ENCODE measurements around the gene GRAMD2B. TPM values are rescaled to one million over a fixed set of nuclear protein-coding genes. Genes with fewer than 3 reads are reported as not detected.

The GRAMD2B gene
- total RNA-seq, 1 donor from 2014 or later, result 15.0 TPM

- peak in 1 of 2 experiments; percentile 43 for DNase-seq (ENCODE audit: low spot score in 2 of 2, unreplicated experiment in 2 of 2)
- TF ChIP-seq, protein P1, sequence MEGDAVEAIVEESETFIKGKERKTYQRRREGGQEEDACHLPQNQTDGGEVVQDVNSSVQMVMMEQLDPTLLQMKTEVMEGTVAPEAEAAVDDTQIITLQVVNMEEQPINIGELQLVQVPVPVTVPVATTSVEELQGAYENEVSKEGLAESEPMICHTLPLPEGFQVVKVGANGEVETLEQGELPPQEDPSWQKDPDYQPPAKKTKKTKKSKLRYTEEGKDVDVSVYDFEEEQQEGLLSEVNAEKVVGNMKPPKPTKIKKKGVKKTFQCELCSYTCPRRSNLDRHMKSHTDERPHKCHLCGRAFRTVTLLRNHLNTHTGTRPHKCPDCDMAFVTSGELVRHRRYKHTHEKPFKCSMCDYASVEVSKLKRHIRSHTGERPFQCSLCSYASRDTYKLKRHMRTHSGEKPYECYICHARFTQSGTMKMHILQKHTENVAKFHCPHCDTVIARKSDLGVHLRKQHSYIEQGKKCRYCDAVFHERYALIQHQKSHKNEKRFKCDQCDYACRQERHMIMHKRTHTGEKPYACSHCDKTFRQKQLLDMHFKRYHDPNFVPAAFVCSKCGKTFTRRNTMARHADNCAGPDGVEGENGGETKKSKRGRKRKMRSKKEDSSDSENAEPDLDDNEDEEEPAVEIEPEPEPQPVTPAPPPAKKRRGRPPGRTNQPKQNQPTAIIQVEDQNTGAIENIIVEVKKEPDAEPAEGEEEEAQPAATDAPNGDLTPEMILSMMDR (IDR thresholded peaks at IDR 0.05; ENCODE audit: unreplicated experiment), result no peak
- Mint-ChIP-seq H3K4me3 (peak overlapping the region; percentile 45), H3K27ac (peak overlapping the region; percentile 93), H3K36me3 (no peaks in the 10 kb centered on the region), H3K27me3 (ENCODE audit: low read depth) (no peaks in the 10 kb centered on the region), H3K9me3 (no peaks in the 10 kb centered on the region), H3K4me1 (peaks cover 62% of the 10 kb centered on the region)
Measured at GRCh38 chr5:126519637-126520592, 96.7 kb downstream of the GRAMD2B start.

GRCh38 chr5:126520593-126520953 is 97.4 kb downstream of the GRAMD2B start:
- Mint-ChIP-seq H3K4me3 (peak overlapping the region; percentile 7), H3K27ac (peak overlapping the region; percentile 93), H3K4me1 (peaks cover 59% of the 10 kb centered on the region)

GRCh38 chr5:126521130-126521529 is 97.9 kb downstream of the GRAMD2B start:
- no peak for DNase-seq (ENCODE audit: low spot score in 2 of 2, unreplicated experiment in 2 of 2)
- TF ChIP-seq, protein P1 (IDR thresholded peaks at IDR 0.05; ENCODE audit: unreplicated experiment), result no peak
- no peak overlapping the region for H3K4me3 Mint-ChIP-seq
- H3K27ac Mint-ChIP-seq, result peak overlapping the region; percentile 69
- peaks cover 57% of the 10 kb centered on the region for H3K4me1 Mint-ChIP-seq
- H3K9me3 Mint-ChIP-seq, result no peaks in the 10 kb centered on the region
- no peaks in the 10 kb centered on the region for H3K36me3 Mint-ChIP-seq
- no peaks in the 10 kb centered on the region for H3K27me3 Mint-ChIP-seq (ENCODE audit: low read depth)

More at GRCh38 chr5:126520593-126520953, 97.4 kb downstream of the GRAMD2B start:
- TF ChIP-seq, protein P1 (IDR thresholded peaks at IDR 0.05; ENCODE audit: unreplicated experiment), result no peak
- H3K9me3 Mint-ChIP-seq, result no peaks in the 10 kb centered on the region
- no peaks in the 10 kb centered on the region for H3K36me3 Mint-ChIP-seq
- H3K27me3 Mint-ChIP-seq (ENCODE audit: low read depth), result no peaks in the 10 kb centered on the region
- no peak for DNase-seq (ENCODE audit: low spot score in 2 of 2, unreplicated experiment in 2 of 2)

DNA sequence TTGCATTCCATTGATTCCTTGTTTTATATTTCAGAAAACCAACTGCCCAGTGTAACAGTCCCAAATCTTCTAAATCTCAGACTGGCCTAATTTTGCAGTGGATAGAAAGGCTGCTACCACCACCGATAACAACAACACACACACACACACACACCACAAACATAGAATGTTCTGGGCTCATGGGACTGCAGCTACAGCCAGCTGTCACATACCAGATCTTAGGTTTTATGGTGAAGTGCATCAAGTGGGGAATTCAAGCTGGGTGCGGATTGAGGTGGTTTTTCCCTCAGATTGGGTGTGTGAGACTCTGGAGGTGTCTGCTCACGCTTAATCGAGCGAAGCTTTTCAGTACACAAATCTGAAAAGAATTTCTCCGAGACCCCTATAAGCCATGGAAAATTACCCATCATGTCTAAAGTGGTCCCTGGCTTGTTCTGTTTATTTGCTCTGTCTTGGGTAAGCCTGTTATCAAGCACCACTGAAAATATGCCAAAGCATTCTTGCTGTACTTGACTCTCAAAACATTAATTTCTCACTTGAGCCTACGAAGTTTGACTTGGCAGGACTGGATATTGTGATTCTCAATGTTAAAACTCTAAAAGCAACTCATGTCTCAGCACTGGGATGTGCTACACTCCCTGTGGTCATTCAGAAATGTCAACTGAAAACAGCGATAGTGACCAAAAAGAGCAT is 100.8 kb downstream of the GRAMD2B start:
- H3K4me1 Mint-ChIP-seq, result peaks cover 40% of the 10 kb centered on the region
- peaks cover 11% of the 10 kb centered on the region for H3K9me3 Mint-ChIP-seq
- H3K27ac Mint-ChIP-seq, result peak overlapping the region; percentile 45
- H3K36me3 Mint-ChIP-seq, result no peaks in the 10 kb centered on the region
- TF ChIP-seq, protein P1 (IDR thresholded peaks at IDR 0.05; ENCODE audit: unreplicated experiment), result no peak
- H3K4me3 Mint-ChIP-seq, result no peak overlapping the region
- H3K27me3 Mint-ChIP-seq (ENCODE audit: low read depth), result no peaks in the 10 kb centered on the region
- DNase-seq (ENCODE audit: low spot score in 2 of 2, unreplicated experiment in 2 of 2), result no peak

DNA sequence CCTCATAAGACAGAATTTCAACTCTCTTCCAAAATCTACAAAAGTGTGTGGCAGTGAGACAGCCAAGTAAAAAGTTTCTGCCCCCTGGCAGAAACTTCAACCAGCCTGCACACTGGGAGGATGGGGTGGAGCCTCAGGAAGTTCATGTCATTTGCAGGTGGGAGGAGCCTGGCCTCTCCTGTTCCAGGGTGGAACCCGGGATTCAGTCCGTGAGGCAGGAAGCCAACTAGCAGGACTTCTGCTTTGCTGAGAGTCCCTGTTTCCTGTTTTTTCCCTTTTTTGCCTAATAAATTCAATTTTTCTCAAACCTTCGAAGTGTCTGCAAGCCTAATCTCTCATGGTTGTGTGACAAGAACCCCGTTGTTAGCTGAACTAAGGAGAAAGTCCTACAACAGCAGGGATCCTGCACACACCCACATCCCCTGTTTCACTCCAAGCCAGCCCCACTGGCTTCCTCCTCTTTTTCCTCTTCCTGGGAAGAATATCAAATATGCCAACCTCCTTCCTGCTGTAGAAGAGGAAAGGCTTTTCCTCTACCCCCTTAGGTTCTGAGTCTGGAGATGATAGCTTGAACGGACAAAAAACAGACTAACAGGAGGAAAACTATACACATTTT is 102.5 kb downstream of the GRAMD2B start:
- peaks cover 25% of the 10 kb centered on the region for H3K4me1 Mint-ChIP-seq
- DNase-seq (ENCODE audit: low spot score in 2 of 2, unreplicated experiment in 2 of 2), result no peak
- H3K9me3 Mint-ChIP-seq, result peaks cover 11% of the 10 kb centered on the region
- H3K27me3 Mint-ChIP-seq (ENCODE audit: low read depth), result no peaks in the 10 kb centered on the region
- H3K4me3 Mint-ChIP-seq, result no peak overlapping the region
- no peaks in the 10 kb centered on the region for H3K36me3 Mint-ChIP-seq
- TF ChIP-seq, protein P1 (IDR thresholded peaks at IDR 0.05; ENCODE audit: unreplicated experiment), result no peak
- no peak overlapping the region for H3K27ac Mint-ChIP-seq
